Esophagus squamous epithelium (tissue), 5 donors: ENCODE measurements around the gene ZNF217. TPM values are rescaled to one million over a fixed set of nuclear protein-coding genes. Genes with fewer than 3 reads are reported as not detected.
"Not testable (repeated sequence)": the region's sequence is repeated elsewhere in the genome, so short reads cannot be mapped to it uniquely, and the experiment has no call there.

Source experiments
- DNase-seq: peaks from one replicate; lab custom pipeline; 2025; lab: John Stamatoyannopoulos, UW
- H3K27ac ChIP-seq, 4 donors: fragments of 200-600 bp; sonication (generic); one replicate each; pipeline ENCODE4 v1.5.1; 2016 to 2019; ENCODE audit warnings: mild to moderate bottlenecking in 1 of 4
- H3K27me3 ChIP-seq, 4 donors: fragments of 200-600 bp; sonication (generic); 1 replicate in 3 of 4; 2 replicates in 1 of 4; pipeline versions ENCODE4 v1.5.1 to v1.6.0; 2017 to 2021; ENCODE audit warnings: antibody characterized with exemption in 1 of 4
- H3K36me3 ChIP-seq, 3 donors: fragments of 200-600 bp; sonication (generic); one replicate each; pipeline ENCODE4 v1.5.1; 2016 to 2019
- H3K4me1 ChIP-seq, 3 donors: fragments of 200-600 bp; sonication (generic); one replicate each; pipeline ENCODE4 v1.5.1; 2017 to 2019
- H3K4me3 ChIP-seq, 4 donors: fragments of 200-600 bp; sonication (generic); 1 replicate in 3 of 4; 2 replicates in 1 of 4; pipeline ENCODE4 v1.5.1; 2016 to 2019; ENCODE audit warnings: mild to moderate bottlenecking in 2 of 4, moderate library complexity in 1 of 4
- H3K9me3 ChIP-seq, 3 donors: fragments of 200-600 bp; sonication (generic); one replicate each; pipeline ENCODE4 v1.5.1; 2016 to 2019
- POLR2A ChIP-seq, 4 donors: fragments of 450-650 bp; IDR thresholded peaks; one replicate each; pipeline ENCODE4 v1.6.1; 2017; ENCODE audit warnings: antibody characterized with exemption in 4 of 4, mild to moderate bottlenecking in 4 of 4, moderate library complexity in 3 of 4
- WGBS, 2 donors: methylation state at CpG; one replicate each; pipeline ENCODE4 v1.1.5; 2018; 5-methylcytosine and 5-hydroxymethylcytosine counted together
- intact Hi-C: fragments of 100-400 bp; cut with DNase I; formaldehyde crosslinking; loops from one replicate; pipeline ENCODE4 v1.15.0; 2022
- total RNA-seq, 4 donors: library from RNA; depleted of rRNA; stranded (reverse); fragments of >200 nt; gene quantifications; one replicate each; pipeline ENCODE4 v1.1.0, GENCODE V29; 2016
- TF ChIP-seq, protein P1 (sequence below), 6 experiments: fragments of 450-650 bp in 4 of 6; fragments of 200-600 bp in 2 of 6; sonication (generic) in 2 of 6; IDR thresholded peaks; one replicate each; pipeline ENCODE4 v1.5.1; 2016 to 2019; ENCODE audit warnings: antibody characterized with exemption in 6 of 6, mild to moderate bottlenecking in 4 of 6, moderate library complexity in 4 of 6
- donor health status: DM: yes; HTN: yes; CAD: no.

ZNF217 gene
- total RNA-seq, 4 donors from 2014 or later = 20.7 to 27.5 (median 22.2) TPM

DNA sequence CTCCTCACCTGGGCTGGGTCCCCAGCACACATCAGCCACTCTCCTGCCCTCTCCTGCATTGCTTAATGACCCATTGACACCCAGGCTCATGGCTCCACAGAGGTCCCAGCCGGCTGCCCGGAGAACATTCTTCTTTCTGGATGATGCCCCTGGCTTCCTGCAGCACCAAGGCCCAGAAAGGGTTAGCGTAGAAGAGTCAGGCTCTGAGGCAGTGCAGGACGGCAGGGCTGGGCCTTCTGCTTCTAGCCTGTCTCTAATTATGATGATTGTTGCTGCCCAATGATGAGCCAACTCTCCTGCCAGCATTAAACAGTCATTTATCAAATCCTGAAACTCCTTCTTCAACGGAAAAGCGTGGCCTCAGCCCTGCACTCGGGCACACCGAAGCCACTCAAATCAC, 66.4 kb downstream of the ZNF217 start:
- 20 to 81% methylated on average over 1 to 4 of the region's 8 CpGs for WGBS, 2 donors
- H3K9me3 ChIP-seq = no peaks in the 10 kb centered on the region
- TF ChIP-seq, protein P1, sequence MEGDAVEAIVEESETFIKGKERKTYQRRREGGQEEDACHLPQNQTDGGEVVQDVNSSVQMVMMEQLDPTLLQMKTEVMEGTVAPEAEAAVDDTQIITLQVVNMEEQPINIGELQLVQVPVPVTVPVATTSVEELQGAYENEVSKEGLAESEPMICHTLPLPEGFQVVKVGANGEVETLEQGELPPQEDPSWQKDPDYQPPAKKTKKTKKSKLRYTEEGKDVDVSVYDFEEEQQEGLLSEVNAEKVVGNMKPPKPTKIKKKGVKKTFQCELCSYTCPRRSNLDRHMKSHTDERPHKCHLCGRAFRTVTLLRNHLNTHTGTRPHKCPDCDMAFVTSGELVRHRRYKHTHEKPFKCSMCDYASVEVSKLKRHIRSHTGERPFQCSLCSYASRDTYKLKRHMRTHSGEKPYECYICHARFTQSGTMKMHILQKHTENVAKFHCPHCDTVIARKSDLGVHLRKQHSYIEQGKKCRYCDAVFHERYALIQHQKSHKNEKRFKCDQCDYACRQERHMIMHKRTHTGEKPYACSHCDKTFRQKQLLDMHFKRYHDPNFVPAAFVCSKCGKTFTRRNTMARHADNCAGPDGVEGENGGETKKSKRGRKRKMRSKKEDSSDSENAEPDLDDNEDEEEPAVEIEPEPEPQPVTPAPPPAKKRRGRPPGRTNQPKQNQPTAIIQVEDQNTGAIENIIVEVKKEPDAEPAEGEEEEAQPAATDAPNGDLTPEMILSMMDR (IDR thresholded peaks at IDR 0.05) = no peak
- no peak for TF ChIP-seq POLR2A (IDR thresholded peaks at IDR 0.05)

DNA sequence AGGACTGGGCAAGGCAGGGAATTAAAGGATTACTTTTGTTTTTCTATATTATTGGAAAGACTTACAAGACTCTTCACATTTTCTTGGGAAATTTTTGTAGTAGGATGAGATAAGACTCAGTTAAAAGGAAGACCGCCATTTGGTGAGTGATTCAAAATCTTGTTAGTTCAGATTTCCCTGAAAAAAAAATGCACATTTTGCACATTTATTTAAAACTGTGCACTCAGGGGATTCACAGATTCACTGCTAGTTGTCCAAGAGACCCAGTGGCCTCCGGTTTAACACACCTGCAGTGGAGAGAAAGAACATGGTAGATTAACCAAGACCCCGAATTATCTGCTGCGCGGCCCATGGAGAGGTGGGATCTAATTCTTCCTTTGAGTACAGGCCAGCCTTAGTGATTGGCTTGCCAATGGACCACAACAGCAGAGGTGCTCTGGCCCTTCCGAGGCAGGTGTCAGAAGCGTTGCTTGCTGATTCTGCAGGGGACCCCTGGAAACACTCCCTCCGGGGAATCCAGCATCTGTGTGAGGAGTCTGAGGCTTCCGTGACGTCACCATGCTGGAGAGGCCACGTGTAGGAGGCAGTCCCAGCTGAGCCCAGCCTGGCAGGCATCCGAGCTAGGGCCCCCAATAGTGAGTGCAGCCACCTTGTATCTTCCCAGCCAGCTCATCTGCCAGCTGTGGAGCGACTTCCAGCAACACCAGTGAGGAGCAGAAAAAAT, 68.9 kb downstream of the ZNF217 start:
- intact Hi-C loops = no loop called here
- Histone ChIP-seq H3K36me3 (no peaks in the 10 kb centered on the region), H3K9me3 (no peaks in the 10 kb centered on the region), H3K27me3 (peaks cover 0 to 4% (median 0%) of the 10 kb centered on the region in 4 donors), H3K4me1 (no peaks in the 10 kb centered on the region), H3K27ac (no peak overlapping the region), H3K4me3 (no peak overlapping the region)
- no peak for DNase-seq
- 78 to 91% methylated on average over 3 to 8 of the region's 13 CpGs for WGBS, 2 donors
- TF ChIP-seq POLR2A (IDR thresholded peaks at IDR 0.05) = no peak
- TF ChIP-seq, protein P1 (IDR thresholded peaks at IDR 0.05) = no peak

More for the DNA sequence above, 66.4 kb downstream of the ZNF217 start:
- intact Hi-C loops = no loop called here
- Histone ChIP-seq H3K4me3 (no peak overlapping the region), H3K36me3 (no peaks in the 10 kb centered on the region), H3K4me1 (no peaks in the 10 kb centered on the region), H3K27ac (no peak overlapping the region), H3K27me3 (peaks cover 0 to 11% (median 0%) of the 10 kb centered on the region in 4 donors)
- no peak for DNase-seq

DNA sequence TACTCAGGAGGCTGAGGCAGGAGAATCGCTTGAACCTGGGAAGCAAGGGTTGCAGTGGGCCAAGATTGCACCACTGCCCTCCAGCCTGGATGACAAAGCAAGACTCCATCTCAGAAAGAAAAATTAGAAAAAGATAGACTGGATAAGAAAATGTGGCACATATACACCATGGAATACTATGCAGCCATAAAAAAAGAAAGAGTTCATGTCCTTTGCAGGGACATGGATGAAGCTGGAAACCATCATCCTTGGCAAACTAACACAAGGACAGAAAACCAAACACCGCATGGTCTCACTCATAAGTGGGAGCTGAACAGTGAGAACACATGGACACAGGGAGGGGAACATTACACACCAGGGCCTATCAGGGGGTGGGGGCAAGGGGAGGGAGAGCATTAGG, 70.0 kb downstream of the ZNF217 start:
- H3K4me3 ChIP-seq, DNase-seq, H3K9me3 ChIP-seq, H3K4me1 ChIP-seq, intact Hi-C loops, H3K27ac ChIP-seq, H3K27me3 ChIP-seq, H3K36me3 ChIP-seq: not testable (repeated sequence)
- 91 to 92% methylated on average over 2 of the region's 2 CpGs for WGBS, 2 donors

GRCh38 chr20:53522696-53523095, 70.9 kb downstream of the ZNF217 start:
- DNase-seq = no peak
- Histone ChIP-seq H3K9me3 (no peaks in the 10 kb centered on the region), H3K27ac (no peak overlapping the region), H3K36me3 (no peaks in the 10 kb centered on the region), H3K4me3 (no peak overlapping the region), H3K27me3 (peaks cover 0 to 4% (median 0%) of the 10 kb centered on the region in 4 donors), H3K4me1 (no peaks in the 10 kb centered on the region)
- TF ChIP-seq, protein P1 (IDR thresholded peaks at IDR 0.05) = no peak
- no peak for TF ChIP-seq POLR2A (IDR thresholded peaks at IDR 0.05)
- 59 to 84% methylated on average over 5 of the region's 5 CpGs for WGBS, 2 donors
- intact Hi-C loops = no loop called here

DNA sequence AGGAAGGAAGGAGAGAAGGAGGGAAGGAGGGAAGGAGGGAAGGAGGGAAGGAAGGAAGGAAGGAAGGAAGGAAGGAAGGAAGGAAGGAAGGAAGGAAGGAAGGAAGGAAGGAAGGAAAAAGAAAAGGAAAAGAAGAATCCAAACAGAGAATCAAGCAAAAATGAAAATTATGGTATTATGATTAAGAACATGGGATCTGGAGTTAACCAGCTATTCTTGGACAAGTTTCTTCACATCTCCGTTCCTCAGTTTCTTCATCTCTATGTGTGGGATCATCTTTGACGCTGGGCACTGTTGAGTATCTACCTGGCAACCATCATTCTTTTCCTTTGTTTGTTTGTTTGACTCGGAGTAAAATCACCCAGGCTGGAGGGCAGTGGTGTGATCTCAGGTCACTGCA, 71.6 kb downstream of the ZNF217 start:
- WGBS, 2 donors = 86 to 87% methylated on average over 3 of the region's 3 CpGs

DNA sequence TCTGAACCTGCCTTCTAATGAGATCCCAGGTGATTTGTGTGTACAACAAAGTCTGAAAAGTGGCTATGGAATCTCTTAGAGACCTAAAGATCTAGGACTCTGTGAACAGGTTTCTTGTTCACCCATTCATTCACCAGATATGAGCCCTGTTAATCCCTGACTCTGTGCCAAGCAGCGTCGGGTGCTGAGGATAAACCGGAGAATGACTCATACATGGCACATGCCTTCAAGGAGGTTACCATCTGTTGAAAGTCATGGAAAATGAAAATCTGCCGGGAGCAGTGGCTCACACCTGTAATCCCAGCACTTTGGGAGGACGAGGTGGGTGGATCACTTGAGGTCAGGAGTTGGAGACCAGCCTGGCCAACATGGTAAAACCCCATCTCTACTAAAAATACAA, 72.2 kb downstream of the ZNF217 start:
- 28 to 33% methylated on average over 3 to 5 of the region's 5 CpGs for WGBS, 2 donors
- H3K27ac ChIP-seq, H3K4me3 ChIP-seq, H3K36me3 ChIP-seq, H3K9me3 ChIP-seq, H3K27me3 ChIP-seq, intact Hi-C loops, DNase-seq, H3K4me1 ChIP-seq: not testable (repeated sequence)

More for the DNA sequence above, 71.6 kb downstream of the ZNF217 start:
- intact Hi-C loops = no loop called here
- H3K27me3 ChIP-seq = peaks cover 0 to 4% (median 0%) of the 10 kb centered on the region in 4 donors
- no peaks in the 10 kb centered on the region for H3K36me3 ChIP-seq
- H3K4me3 ChIP-seq = no peak overlapping the region
- DNase-seq = no peak
- no peaks in the 10 kb centered on the region for H3K9me3 ChIP-seq
- H3K27ac ChIP-seq = no peak overlapping the region
- TF ChIP-seq, protein P1 (IDR thresholded peaks at IDR 0.05) = no peak
- no peak for TF ChIP-seq POLR2A (IDR thresholded peaks at IDR 0.05)
- H3K4me1 ChIP-seq = no peaks in the 10 kb centered on the region
